Suprapubic skin (tissue), 4 donors: ENCODE data around the gene TOGARAM2.

Experiments
- EP300 ChIP-seq: sonication (generic); formaldehyde crosslinking; IDR thresholded peaks from one replicate; pipeline ENCODE4 v1.6.1; 2017; ENCODE audit warnings: antibody characterized with exemption
- POLR2A ChIP-seq, 2 donors: fragments of 450-650 bp; IDR thresholded peaks; one replicate each; pipeline ENCODE4 v1.6.1; 2017; ENCODE audit warnings: antibody characterized with exemption in 2 of 2, mild to moderate bottlenecking in 2 of 2, moderate library complexity in 2 of 2
- POLR2AphosphoS5 ChIP-seq, 3 donors: sonication (generic); formaldehyde crosslinking; IDR thresholded peaks; one replicate each; pipeline ENCODE4 v1.6.1; 2017; ENCODE audit warnings: antibody characterized with exemption in 3 of 3
- TF ChIP-seq, protein P1 (sequence below), 2 donors: fragments of 200-600 bp in 1 of 2; fragments of 450-650 bp in 1 of 2; sonication (generic) in 1 of 2; IDR thresholded peaks; one replicate each; pipeline ENCODE4 v1.5.1; 2016 to 2019; ENCODE audit warnings: antibody characterized with exemption in 2 of 2, mild to moderate bottlenecking in 1 of 2, moderate library complexity in 1 of 2

DNA sequence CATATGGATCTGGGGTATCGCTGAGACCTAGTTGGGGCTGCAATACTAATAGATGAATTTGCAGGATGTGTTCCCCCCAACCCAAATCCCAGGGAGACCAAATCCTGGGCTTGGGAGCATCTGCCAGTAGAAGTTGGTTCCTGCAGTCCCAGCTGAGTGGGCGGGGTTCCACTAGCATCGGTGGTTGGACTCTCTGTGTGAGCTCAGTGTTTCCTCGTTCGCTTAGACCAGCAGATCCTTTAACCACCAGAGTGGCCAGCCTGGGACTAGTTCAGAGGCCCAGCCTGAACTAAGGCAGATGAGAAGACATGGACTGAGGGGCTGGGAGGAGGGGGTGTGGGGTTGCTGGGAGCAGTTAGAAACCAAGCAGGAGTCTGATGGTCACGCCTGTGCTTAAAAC lies 52.6 kb downstream of the TOGARAM2 start:
- TF ChIP-seq, protein P1, sequence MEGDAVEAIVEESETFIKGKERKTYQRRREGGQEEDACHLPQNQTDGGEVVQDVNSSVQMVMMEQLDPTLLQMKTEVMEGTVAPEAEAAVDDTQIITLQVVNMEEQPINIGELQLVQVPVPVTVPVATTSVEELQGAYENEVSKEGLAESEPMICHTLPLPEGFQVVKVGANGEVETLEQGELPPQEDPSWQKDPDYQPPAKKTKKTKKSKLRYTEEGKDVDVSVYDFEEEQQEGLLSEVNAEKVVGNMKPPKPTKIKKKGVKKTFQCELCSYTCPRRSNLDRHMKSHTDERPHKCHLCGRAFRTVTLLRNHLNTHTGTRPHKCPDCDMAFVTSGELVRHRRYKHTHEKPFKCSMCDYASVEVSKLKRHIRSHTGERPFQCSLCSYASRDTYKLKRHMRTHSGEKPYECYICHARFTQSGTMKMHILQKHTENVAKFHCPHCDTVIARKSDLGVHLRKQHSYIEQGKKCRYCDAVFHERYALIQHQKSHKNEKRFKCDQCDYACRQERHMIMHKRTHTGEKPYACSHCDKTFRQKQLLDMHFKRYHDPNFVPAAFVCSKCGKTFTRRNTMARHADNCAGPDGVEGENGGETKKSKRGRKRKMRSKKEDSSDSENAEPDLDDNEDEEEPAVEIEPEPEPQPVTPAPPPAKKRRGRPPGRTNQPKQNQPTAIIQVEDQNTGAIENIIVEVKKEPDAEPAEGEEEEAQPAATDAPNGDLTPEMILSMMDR (IDR thresholded peaks at IDR 0.05): no peak
- TF ChIP-seq POLR2A (IDR thresholded peaks at IDR 0.05) (no peak), POLR2AphosphoS5 (IDR thresholded peaks at IDR 0.05) (no peak), EP300 (no peak)
